Neural cell (in vitro differentiated cells): ENCODE data around the gene GNG2. TPM values are rescaled to one million over a fixed set of nuclear protein-coding genes. Genes with fewer than 3 reads are reported as not detected.

Source experiments
- H2AFZ ChIP-seq: fragments of 200-600, 300-800 bp; sonication (generic), shearing (Covaris generic); 2 replicates; pipeline ENCODE4 v1.6.0; 2014; ENCODE audit warnings: low read depth, mild to moderate bottlenecking, antibody characterized with exemption, low read length, moderate library complexity
- H3F3A ChIP-seq: fragments of 200-600 bp; shearing (Covaris generic); 2 replicates; pipeline ENCODE4 v1.6.1; 2016; ENCODE audit warnings: mild to moderate bottlenecking, moderate library complexity, mixed read lengths, antibody characterized with exemption, low read length; ENCODE audit not compliant: insufficient read depth, poor library complexity, severe bottlenecking
- H3K27ac ChIP-seq: fragments of 200-600, 300-800 bp; sonication (generic), shearing (Covaris generic); 2 replicates; pipeline ENCODE4 v1.5.1; 2014; ENCODE audit warnings: mild to moderate bottlenecking, low read length, moderate library complexity
- H3K27me3 ChIP-seq: fragments of 300-800, 200-600 bp; sonication (generic), shearing (Covaris generic); 2 replicates; pipeline ENCODE4 v1.6.0; 2014; ENCODE audit warnings: mild to moderate bottlenecking, low read depth, low read length, moderate library complexity; ENCODE audit not compliant: insufficient read depth
- H3K36me3 ChIP-seq: fragments of 300-800, 200-600 bp; sonication (generic), shearing (Covaris generic); 2 replicates; pipeline ENCODE4 v1.5.1; 2014; ENCODE audit warnings: mild to moderate bottlenecking, antibody characterized with exemption, low read length, moderate library complexity; ENCODE audit not compliant: insufficient read depth
- H3K4me2 ChIP-seq: fragments of 300-800, 200-600 bp; sonication (generic), shearing (Covaris generic); 2 replicates; pipeline ENCODE4 v1.6.0; 2014; ENCODE audit warnings: mild to moderate bottlenecking, low read length
- H3K4me3 ChIP-seq: fragments of 300-800, 200-600 bp; sonication (generic), shearing (Covaris generic); 2 replicates; pipeline ENCODE4 v1.5.1; 2014; ENCODE audit warnings: mild to moderate bottlenecking, low read length, moderate library complexity
- H3K79me2 ChIP-seq: fragments of 200-600 bp; shearing (Covaris generic); replicated peaks from 2 replicates; pipeline ENCODE4 v1.6.0; 2014; ENCODE audit warnings: mild to moderate bottlenecking, low read length, moderate library complexity; ENCODE audit not compliant: insufficient read depth
- H3K9ac ChIP-seq: fragments of 300-800, 200-600 bp; sonication (generic), shearing (Covaris generic); 2 replicates; pipeline ENCODE4 v1.6.1; 2016; ENCODE audit warnings: mild to moderate bottlenecking, low read length, mixed read lengths
- H3K9me2 ChIP-seq: fragments of 200-600 bp; shearing (Covaris generic); 2 replicates; pipeline ENCODE4 v1.6.1; 2016; ENCODE audit warnings: mild to moderate bottlenecking, low read length, mixed read lengths; ENCODE audit not compliant: insufficient read depth
- H3K9me3 ChIP-seq: fragments of 200-600, 300-800 bp; sonication (generic), shearing (Covaris generic); 2 replicates; pipeline ENCODE4 v1.6.1; 2016; ENCODE audit warnings: mild to moderate bottlenecking, mixed run types, low read length, moderate library complexity, mixed read lengths
- H4K20me1 ChIP-seq: fragments of 200-600 bp; shearing (Covaris generic); 2 replicates; pipeline ENCODE4 v1.6.1; 2016; ENCODE audit warnings: mild to moderate bottlenecking, mixed run types; ENCODE audit not compliant: insufficient read depth
- EP300 ChIP-seq: fragments of 450-650 bp; conservative IDR thresholded peaks from 2 replicates; pipeline ENCODE4 v1.6.1; 2014; ENCODE audit warnings: antibody characterized with exemption, mild to moderate bottlenecking, moderate library complexity; ENCODE audit not compliant: poor library complexity, severe bottlenecking
- EZH2 ChIP-seq: fragments of 200-600, 300-800 bp; shearing (Covaris generic), sonication (generic); IDR thresholded peaks from 2 replicates; pipeline ENCODE4 v1.6.1; 2014; ENCODE audit warnings: antibody characterized with exemption, low read length, borderline replicate concordance, mild to moderate bottlenecking; ENCODE audit not compliant: insufficient read depth, poor library complexity, severe bottlenecking
- MXI1 ChIP-seq: fragments of 450-650 bp; conservative IDR thresholded peaks from 2 replicates; pipeline ENCODE4 v1.6.1; 2014; ENCODE audit warnings: antibody characterized with exemption, mild to moderate bottlenecking; ENCODE audit not compliant: poor library complexity, severe bottlenecking
- POLR2AphosphoS5 ChIP-seq: IDR thresholded peaks from 2 replicates; pipeline ENCODE4 v1.6.1; 2012
- RAD21 ChIP-seq: fragments of 450-650 bp; conservative IDR thresholded peaks from 2 replicates; pipeline ENCODE4 v1.6.1; 2014; ENCODE audit warnings: antibody characterized with exemption, mild to moderate bottlenecking, moderate library complexity
- SMC3 ChIP-seq: fragments of 450-650 bp; conservative IDR thresholded peaks from 2 replicates; pipeline ENCODE4 v1.6.1; 2014; ENCODE audit warnings: antibody characterized with exemption, mild to moderate bottlenecking, moderate library complexity; ENCODE audit not compliant: poor library complexity
- TAF1 ChIP-seq: IDR thresholded peaks from 2 replicates; pipeline ENCODE4 v1.6.1; 2012; ENCODE audit warnings: low read depth
- polyA plus RNA-seq: library from polyadenylated mRNA; depleted of rRNA; stranded (reverse); fragments of >200 nt; gene quantifications from 2 replicates; pipeline ENCODE4 v1.2.3, GENCODE V29; 2014
- TF ChIP-seq, protein P1 (sequence below): fragments of 450-650 bp; IDR thresholded peaks from 2 replicates; pipeline ENCODE4 v1.5.1; 2014; ENCODE audit warnings: antibody characterized with exemption, mild to moderate bottlenecking, moderate library complexity; ENCODE audit not compliant: poor library complexity, severe bottlenecking
- TF ChIP-seq, protein P2 (sequence below): IDR thresholded peaks from 2 replicates; pipeline ENCODE4 v1.6.1; 2012; ENCODE audit warnings: borderline replicate concordance

GNG2 gene
- polyA plus RNA-seq, 1 donor from 2014 or later = 515 TPM

DNA sequence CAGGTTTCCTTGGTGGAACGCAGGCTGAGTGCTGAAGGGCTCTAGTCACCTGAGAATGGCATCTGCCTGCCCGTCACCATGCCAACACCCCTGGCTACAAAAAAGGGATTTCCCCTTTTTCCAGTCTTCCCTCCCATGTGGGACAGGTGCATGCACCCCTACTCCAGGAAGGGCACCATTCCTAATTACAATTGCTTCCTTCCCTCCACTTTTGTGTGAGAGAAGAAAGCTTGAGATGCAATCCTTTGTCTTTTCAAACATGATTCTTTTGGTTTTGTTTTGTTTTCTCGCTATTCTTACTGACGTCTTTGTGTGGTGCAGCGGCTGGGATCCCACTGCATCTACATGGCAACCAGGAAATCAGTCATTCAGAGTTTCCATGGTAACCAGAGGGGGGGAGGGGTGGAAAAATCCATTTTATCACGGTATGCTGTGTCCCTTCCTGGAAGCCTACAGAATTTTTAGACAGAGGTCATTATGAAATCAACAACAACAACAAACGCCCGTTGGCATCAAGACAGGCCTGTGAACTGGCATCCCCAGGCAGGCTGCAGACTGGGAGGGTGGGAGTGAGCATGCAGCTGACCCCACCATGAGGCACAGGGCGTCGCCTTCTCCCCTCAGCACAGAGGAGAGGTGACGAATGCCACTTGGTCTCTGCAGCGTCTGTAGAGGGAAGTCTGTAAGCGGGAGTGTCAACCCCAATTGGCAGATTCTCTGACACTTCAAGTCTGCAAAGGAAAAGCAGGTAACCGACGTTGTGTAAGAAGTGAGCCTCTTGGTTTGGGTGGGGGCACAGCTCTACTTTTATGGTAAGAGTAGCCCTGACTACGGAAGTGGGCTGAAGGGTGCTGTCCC is 13.6 kb upstream of the GNG2 start:
- peak overlapping the region; percentile 55 for H3K4me2 ChIP-seq
- H3K36me3 ChIP-seq = no peaks in the 10 kb centered on the region
- no peaks in the 10 kb centered on the region for H3K9me2 ChIP-seq
- H3K9ac ChIP-seq = peak overlapping the region; percentile 78
- no peaks in the 10 kb centered on the region for H4K20me1 ChIP-seq
- TF ChIP-seq RAD21 = peak; percentile 55
- TF ChIP-seq POLR2AphosphoS5 = peak; percentile 61
- TF ChIP-seq MXI1 = peak; percentile 80
- TF ChIP-seq, protein P1, sequence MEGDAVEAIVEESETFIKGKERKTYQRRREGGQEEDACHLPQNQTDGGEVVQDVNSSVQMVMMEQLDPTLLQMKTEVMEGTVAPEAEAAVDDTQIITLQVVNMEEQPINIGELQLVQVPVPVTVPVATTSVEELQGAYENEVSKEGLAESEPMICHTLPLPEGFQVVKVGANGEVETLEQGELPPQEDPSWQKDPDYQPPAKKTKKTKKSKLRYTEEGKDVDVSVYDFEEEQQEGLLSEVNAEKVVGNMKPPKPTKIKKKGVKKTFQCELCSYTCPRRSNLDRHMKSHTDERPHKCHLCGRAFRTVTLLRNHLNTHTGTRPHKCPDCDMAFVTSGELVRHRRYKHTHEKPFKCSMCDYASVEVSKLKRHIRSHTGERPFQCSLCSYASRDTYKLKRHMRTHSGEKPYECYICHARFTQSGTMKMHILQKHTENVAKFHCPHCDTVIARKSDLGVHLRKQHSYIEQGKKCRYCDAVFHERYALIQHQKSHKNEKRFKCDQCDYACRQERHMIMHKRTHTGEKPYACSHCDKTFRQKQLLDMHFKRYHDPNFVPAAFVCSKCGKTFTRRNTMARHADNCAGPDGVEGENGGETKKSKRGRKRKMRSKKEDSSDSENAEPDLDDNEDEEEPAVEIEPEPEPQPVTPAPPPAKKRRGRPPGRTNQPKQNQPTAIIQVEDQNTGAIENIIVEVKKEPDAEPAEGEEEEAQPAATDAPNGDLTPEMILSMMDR = peak; percentile 26
- no peak for TF ChIP-seq EZH2
- TF ChIP-seq EP300 = peak; percentile 93
- peak; percentile 42 for TF ChIP-seq TAF1
- TF ChIP-seq, protein P2, sequence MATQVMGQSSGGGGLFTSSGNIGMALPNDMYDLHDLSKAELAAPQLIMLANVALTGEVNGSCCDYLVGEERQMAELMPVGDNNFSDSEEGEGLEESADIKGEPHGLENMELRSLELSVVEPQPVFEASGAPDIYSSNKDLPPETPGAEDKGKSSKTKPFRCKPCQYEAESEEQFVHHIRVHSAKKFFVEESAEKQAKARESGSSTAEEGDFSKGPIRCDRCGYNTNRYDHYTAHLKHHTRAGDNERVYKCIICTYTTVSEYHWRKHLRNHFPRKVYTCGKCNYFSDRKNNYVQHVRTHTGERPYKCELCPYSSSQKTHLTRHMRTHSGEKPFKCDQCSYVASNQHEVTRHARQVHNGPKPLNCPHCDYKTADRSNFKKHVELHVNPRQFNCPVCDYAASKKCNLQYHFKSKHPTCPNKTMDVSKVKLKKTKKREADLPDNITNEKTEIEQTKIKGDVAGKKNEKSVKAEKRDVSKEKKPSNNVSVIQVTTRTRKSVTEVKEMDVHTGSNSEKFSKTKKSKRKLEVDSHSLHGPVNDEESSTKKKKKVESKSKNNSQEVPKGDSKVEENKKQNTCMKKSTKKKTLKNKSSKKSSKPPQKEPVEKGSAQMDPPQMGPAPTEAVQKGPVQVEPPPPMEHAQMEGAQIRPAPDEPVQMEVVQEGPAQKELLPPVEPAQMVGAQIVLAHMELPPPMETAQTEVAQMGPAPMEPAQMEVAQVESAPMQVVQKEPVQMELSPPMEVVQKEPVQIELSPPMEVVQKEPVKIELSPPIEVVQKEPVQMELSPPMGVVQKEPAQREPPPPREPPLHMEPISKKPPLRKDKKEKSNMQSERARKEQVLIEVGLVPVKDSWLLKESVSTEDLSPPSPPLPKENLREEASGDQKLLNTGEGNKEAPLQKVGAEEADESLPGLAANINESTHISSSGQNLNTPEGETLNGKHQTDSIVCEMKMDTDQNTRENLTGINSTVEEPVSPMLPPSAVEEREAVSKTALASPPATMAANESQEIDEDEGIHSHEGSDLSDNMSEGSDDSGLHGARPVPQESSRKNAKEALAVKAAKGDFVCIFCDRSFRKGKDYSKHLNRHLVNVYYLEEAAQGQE = peak; percentile 97
- TF ChIP-seq SMC3 = peak; percentile 55
- H3K9me3 ChIP-seq = no peaks in the 10 kb centered on the region
- H2AFZ ChIP-seq = peak overlapping the region; percentile 66
- peak overlapping the region; percentile 96 for H3K27ac ChIP-seq
- H3K27me3 ChIP-seq = no peaks in the 10 kb centered on the region
- peak overlapping the region; percentile 60 for H3K4me3 ChIP-seq
- no peaks in the 10 kb centered on the region for H3K79me2 ChIP-seq
- H3F3A ChIP-seq = no peaks in the 10 kb centered on the region

DNA sequence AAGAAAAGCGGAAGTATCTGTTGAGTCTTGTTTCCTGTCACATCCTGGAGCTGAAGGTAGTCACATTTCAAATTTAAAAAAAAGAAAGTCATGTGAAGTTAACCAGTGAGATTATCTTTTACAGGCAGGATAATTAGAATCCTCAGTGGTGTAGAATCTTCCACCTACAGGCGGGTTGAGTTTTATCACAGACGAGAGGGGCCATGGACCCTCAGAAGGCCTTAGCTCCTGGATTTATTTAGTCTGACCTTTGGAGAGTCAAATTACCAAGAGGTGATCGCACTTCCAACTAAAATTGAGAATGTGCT is 13.0 kb upstream of the GNG2 start:
- no peaks in the 10 kb centered on the region for H3K79me2 ChIP-seq
- H3K27me3 ChIP-seq = no peaks in the 10 kb centered on the region
- H3K36me3 ChIP-seq = no peaks in the 10 kb centered on the region
- peak overlapping the region; percentile 55 for H3K4me2 ChIP-seq
- H2AFZ ChIP-seq = peak overlapping the region; percentile 66
- peak overlapping the region; percentile 78 for H3K9ac ChIP-seq
- TF ChIP-seq EZH2 = no peak
- TF ChIP-seq, protein P1 = peak; percentile 4
- H3K9me3 ChIP-seq = no peaks in the 10 kb centered on the region
- peak overlapping the region; percentile 60 for H3K4me3 ChIP-seq
- H3K9me2 ChIP-seq = no peaks in the 10 kb centered on the region
- no peaks in the 10 kb centered on the region for H4K20me1 ChIP-seq
- H3K27ac ChIP-seq = peak overlapping the region; percentile 96
- no peaks in the 10 kb centered on the region for H3F3A ChIP-seq
